Thyroid gland (tissue), 4 donors: ENCODE measurements around the gene UPK3A. TPM values are rescaled to one million over a fixed set of nuclear protein-coding genes. Genes with fewer than 3 reads are reported as not detected.

ENCODE experiments used
- DNase-seq, 2 donors: peaks; one replicate each; pipeline ENCODE4 v3.0.0-alpha.2; 2019
- H3K27ac ChIP-seq, 3 donors: fragments of 200-600 bp; sonication (generic); 1 replicate in 2 of 3; 2 replicates in 1 of 3; pipeline ENCODE4 v1.5.1; 2016 to 2019; ENCODE audit warnings: mild to moderate bottlenecking in 1 of 3, moderate library complexity in 1 of 3
- H3K27me3 ChIP-seq: fragments of 200-600 bp; sonication (generic); one replicate; pipeline ENCODE4 v1.5.1; 2019
- H3K36me3 ChIP-seq, 2 donors: fragments of 200-600 bp; sonication (generic); one replicate each; pipeline ENCODE4 v1.5.1; 2016 to 2019
- H3K4me1 ChIP-seq, 2 donors: fragments of 200-600 bp; sonication (generic); one replicate each; pipeline ENCODE4 v1.5.1; 2017 to 2019
- H3K4me3 ChIP-seq, 3 donors: fragments of 200-600 bp; sonication (generic); replicated peaks in 1 of 3; 1 replicate in 2 of 3; 2 replicates in 1 of 3; pipeline ENCODE4 v1.5.1; 2016; ENCODE audit warnings: mild to moderate bottlenecking in 1 of 3
- H3K9me3 ChIP-seq: fragments of 200-600 bp; sonication (generic); one replicate; pipeline ENCODE4 v1.5.1; 2017
- CTCF ChIP-seq, 6 experiments: fragments of 200-600 bp in 3 of 6; fragments of 450-650 bp in 3 of 6; sonication (generic) in 3 of 6; IDR thresholded peaks; one replicate each; pipeline ENCODE4 v1.5.1; 2016 to 2019; ENCODE audit warnings: antibody characterized with exemption in 6 of 6, mild to moderate bottlenecking in 2 of 6, inconsistent platforms in 1 of 6, moderate library complexity in 1 of 6
- POLR2A ChIP-seq, 2 donors: fragments of 450-650 bp; IDR thresholded peaks; one replicate each; pipeline ENCODE4 v1.6.1; 2017; ENCODE audit warnings: antibody characterized with exemption in 2 of 2, mild to moderate bottlenecking in 2 of 2, moderate library complexity in 1 of 2
- WGBS, 2 donors: methylation state at CpG; one replicate each; pipeline ENCODE4 v1.1.5; 2017; 5-methylcytosine and 5-hydroxymethylcytosine counted together
- intact Hi-C: fragments of 100-400 bp; cut with DNase I; formaldehyde crosslinking; loops from one replicate; pipeline ENCODE4 v1.15.1; 2023
- total RNA-seq, 4 donors: library from RNA; depleted of rRNA; stranded (reverse); fragments of >200 nt; gene quantifications; one replicate each; pipeline ENCODE4 v1.2.3, GENCODE V29; 2016

UPK3A gene
- total RNA-seq, 4 donors from 2014 or later = 2.1 to 3.9 (median 2.6) TPM; not detected in 1

GRCh38 chr22:45240810-45241631 lies 43.7 kb upstream of the UPK3A start, which contains the start of gene KIAA0930:
Gene KIAA0930, minus strand, starts transcription at chr22:45240894. Its CDS starts 191 bp downstream, at chr22:45240703.
- WGBS, 2 donors = 11 to 20% methylated on average over 16 to 20 of the region's 66 CpGs
- Histone ChIP-seq H3K27ac (no peak within 1 kb of the TSS), H3K9me3 (no peaks in the 10 kb centered on the region), H3K4me3 (peak within 1 kb of the TSS; percentile 11 to 50 (median 25)), H3K4me1 (peaks cover 12 to 29% of the 10 kb centered on the region in 2 donors), H3K36me3 (no peaks in the 10 kb centered on the region), H3K27me3 (no peaks in the 10 kb centered on the region)
- peak; percentile 67 to 68 for DNase-seq
- TF ChIP-seq CTCF (IDR thresholded peaks at IDR 0.05) (no peak), POLR2A (IDR thresholded peaks at IDR 0.05) (no peak)
- intact Hi-C loops = loop anchor here (2.0 kb wide), 1 partner anchor 78 kb away; the partner anchor contains the start of gene NUP50

GRCh38 chr22:45242778-45243191 lies 42.0 kb upstream of the UPK3A start:
- Histone ChIP-seq H3K4me1 (peaks cover 12 to 23% of the 10 kb centered on the region in 2 donors), H3K36me3 (no peaks in the 10 kb centered on the region), H3K27me3 (no peaks in the 10 kb centered on the region)

GRCh38 chr22:45244916-45245315 lies 39.8 kb upstream of the UPK3A start:
- TF ChIP-seq POLR2A (IDR thresholded peaks at IDR 0.05) (no peak), CTCF (IDR thresholded peaks at IDR 0.05) (no peak)
- Histone ChIP-seq H3K27me3 (no peaks in the 10 kb centered on the region), H3K4me1 (peaks cover 8 to 16% of the 10 kb centered on the region in 2 donors), H3K27ac (no peak overlapping the region), H3K36me3 (no peaks in the 10 kb centered on the region), H3K9me3 (no peaks in the 10 kb centered on the region), H3K4me3 (no peak overlapping the region)
- WGBS, 2 donors = 50% methylated on average over 4 of the region's 4 CpGs
- no peak for DNase-seq
- intact Hi-C loops = no loop called here

More at GRCh38 chr22:45242778-45243191, 42.0 kb upstream of the UPK3A start:
- 57 to 66% methylated on average over 6 to 7 of the region's 7 CpGs for WGBS, 2 donors
- Histone ChIP-seq H3K9me3 (no peaks in the 10 kb centered on the region), H3K4me3 (no peak overlapping the region), H3K27ac (no peak overlapping the region)
- intact Hi-C loops = no loop called here
- peak in 1 of 2 donors; percentile 28 for DNase-seq
- TF ChIP-seq POLR2A (IDR thresholded peaks at IDR 0.05) = no peak
- no peak for TF ChIP-seq CTCF (IDR thresholded peaks at IDR 0.05)

- intact Hi-C loops = no loop called here
- DNase-seq = no peak
- Histone ChIP-seq H3K27me3 (no peaks in the 10 kb centered on the region), H3K27ac (no peak overlapping the region), H3K9me3 (no peaks in the 10 kb centered on the region), H3K4me1 (peaks cover 4 to 9% of the 10 kb centered on the region in 2 donors), H3K36me3 (no peaks in the 10 kb centered on the region), H3K4me3 (no peak overlapping the region)
- WGBS, 2 donors = 81 to 84% methylated on average over 13 of the region's 13 CpGs
- TF ChIP-seq CTCF (IDR thresholded peaks at IDR 0.05) (no peak), POLR2A (IDR thresholded peaks at IDR 0.05) (no peak)
Measured at GRCh38 chr22:45246060-45246985, 38.4 kb upstream of the UPK3A start.
